ENCODE measurements around the gene GPAT3. TPM values are rescaled to one million over a fixed set of nuclear protein-coding genes. Genes with fewer than 3 reads are reported as not detected.
"Not testable (repeated sequence)": the region's sequence is repeated elsewhere in the genome, so short reads cannot be mapped to it uniquely, and the experiment has no call there.

GPAT3 gene
- total RNA-seq, 1 donor from 2014 or later = 26.4 TPM

DNA sequence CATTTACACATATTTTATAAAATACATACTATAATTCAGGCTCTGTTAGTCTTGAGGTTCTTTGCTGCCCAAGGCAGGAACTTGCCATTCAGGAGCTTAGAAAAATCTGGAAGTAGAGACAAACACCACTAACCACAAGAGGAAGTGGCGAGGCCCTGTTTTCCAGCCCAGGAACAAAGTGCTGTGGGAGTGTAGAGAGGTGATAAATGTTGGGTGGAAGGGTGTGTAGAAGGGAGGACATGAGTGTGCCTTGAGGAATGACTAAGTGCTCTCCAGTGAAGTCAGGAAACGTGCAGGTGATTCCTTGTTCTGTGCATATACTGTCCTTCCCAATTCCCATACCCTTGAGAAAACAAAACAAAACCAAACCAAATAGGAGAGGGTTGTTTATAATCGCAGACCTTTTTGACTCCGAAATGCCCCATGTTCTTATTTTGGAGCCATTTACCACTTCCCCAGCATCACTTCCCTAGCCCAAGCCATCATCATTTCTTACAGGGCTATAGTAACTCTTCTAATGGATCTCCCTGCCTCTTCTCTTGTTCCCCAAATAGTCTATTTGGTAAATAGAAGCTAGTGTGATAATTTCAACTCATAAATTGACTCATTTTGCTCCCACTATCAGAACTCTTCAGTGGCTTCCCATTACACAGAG, 83.2 kb downstream of the GPAT3 start:
- no peak overlapping the region for H3K4me3 ChIP-seq (ENCODE audit: low read depth, low read length)
- no peak for TF ChIP-seq CTCF (conservative IDR thresholded peaks at IDR 0.05; ENCODE audit: low read depth, low read length)
- DNase-seq (ENCODE audit: low read depth) = no peak

- not testable (repeated sequence) for DNase-seq (ENCODE audit: low read depth); H3K4me3 ChIP-seq (ENCODE audit: low read depth, low read length)
These were observed 86.2 kb downstream of the GPAT3 start for GRCh38 chr4:83622127-83622526.

- DNase-seq (ENCODE audit: low read depth) = no peak
- H3K4me3 ChIP-seq (ENCODE audit: low read depth, low read length) = no peak overlapping the region
- TF ChIP-seq CTCF (conservative IDR thresholded peaks at IDR 0.05; ENCODE audit: low read depth, low read length) = no peak
These were observed 89.9 kb downstream of the GPAT3 start for GRCh38 chr4:83625821-83626220.

GRCh38 chr4:83626245-83626836, 90.4 kb downstream of the GPAT3 start:
- H3K4me3 ChIP-seq (ENCODE audit: low read depth, low read length) = no peak overlapping the region
- DNase-seq (ENCODE audit: low read depth) = no peak
- TF ChIP-seq CTCF (conservative IDR thresholded peaks at IDR 0.05; ENCODE audit: low read depth, low read length) = no peak

- no peak overlapping the region for H3K4me3 ChIP-seq (ENCODE audit: low read depth, low read length)
- no peak for TF ChIP-seq CTCF (conservative IDR thresholded peaks at IDR 0.05; ENCODE audit: low read depth, low read length)
- no peak for DNase-seq (ENCODE audit: low read depth)
These were observed 94.2 kb downstream of the GPAT3 start for GRCh38 chr4:83629945-83630721.

DNA sequence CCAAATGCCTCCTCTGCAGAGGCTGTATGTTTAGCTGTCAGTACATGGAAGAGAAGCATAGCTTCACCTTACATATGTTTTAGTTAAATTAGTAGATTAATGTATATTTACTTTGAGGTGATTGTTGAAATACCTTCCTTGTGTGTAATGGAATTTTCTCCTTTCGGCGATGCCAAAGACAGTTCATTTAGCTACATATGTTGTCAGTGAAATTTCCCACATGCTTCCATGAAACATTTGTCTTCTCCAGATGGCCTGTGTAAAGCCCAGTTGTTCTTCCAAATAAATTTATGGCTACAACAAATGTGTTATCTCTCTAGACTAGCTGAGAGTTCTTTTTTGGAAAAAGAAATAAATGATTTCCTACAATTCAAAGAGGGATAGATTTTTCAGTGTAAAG, 95.2 kb downstream of the GPAT3 start:
- no peak for TF ChIP-seq CTCF (conservative IDR thresholded peaks at IDR 0.05; ENCODE audit: low read depth, low read length)
- no peak for DNase-seq (ENCODE audit: low read depth)
- no peak overlapping the region for H3K4me3 ChIP-seq (ENCODE audit: low read depth, low read length)

DNA sequence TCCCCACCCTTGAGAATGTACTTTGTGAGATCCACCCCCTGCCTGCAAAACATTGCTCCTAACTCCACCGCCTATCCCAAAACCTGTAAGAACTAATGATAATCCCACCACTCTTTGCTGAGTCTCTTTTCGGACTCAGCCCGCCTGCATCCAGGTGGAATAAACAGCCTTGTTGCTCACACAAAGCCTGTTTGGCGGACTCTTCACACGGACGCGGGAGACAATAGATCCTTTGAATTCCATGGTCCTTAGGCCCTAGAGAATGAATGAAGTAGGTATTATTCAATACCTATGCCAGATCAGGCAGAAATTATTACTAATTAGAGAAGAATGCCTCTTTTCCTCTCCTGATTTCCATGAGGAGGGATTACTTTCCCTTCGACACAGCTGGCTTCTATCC, 101.0 kb downstream of the GPAT3 start:
- no peak overlapping the region for H3K4me3 ChIP-seq (ENCODE audit: low read depth, low read length)
- TF ChIP-seq CTCF (conservative IDR thresholded peaks at IDR 0.05; ENCODE audit: low read depth, low read length) = no peak
- no peak for DNase-seq (ENCODE audit: low read depth)

All from epithelial cell of proximal tubule (primary cell).